ENCODE results near the gene POMGNT2. TPM values are rescaled to one million over a fixed set of nuclear protein-coding genes. Genes with fewer than 3 reads are reported as not detected.
"Not testable (repeated sequence)": the region's sequence is repeated elsewhere in the genome, so short reads cannot be mapped to it uniquely, and the experiment has no call there.

Gene POMGNT2
- total RNA-seq, 1 experiment from 2014 or later = 7.8 TPM

- no peak for DNase-seq (ENCODE audit: extremely low read depth, low read depth)
These were observed 57.4 kb downstream of the POMGNT2 start for GRCh38 chr3:43048470-43048869.

GRCh38 chr3:43046583-43046982 lies 59.3 kb downstream of the POMGNT2 start:
- no peak for DNase-seq (ENCODE audit: extremely low read depth, low read depth)

DNA sequence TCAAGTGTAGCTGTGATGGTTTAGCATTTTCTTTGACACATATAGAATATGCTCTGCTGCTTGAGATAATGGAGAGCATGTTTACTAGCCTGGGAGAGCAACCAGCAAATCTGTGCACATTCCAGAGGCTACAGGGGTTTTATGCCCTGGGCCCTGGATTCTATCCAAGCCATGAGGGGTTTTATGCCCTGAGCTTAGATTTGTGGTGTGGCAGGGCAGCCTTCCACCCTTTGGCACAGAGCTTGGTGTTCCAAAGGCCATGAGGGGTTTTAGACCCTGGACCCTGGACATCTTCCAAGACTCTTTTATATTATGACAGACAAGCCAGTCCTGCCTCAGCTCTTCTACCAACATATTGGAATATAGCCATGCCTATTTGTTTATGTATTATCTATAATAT lies 60.8 kb downstream of the POMGNT2 start:
- DNase-seq (ENCODE audit: extremely low read depth, low read depth) = not testable (repeated sequence)

- no peak for DNase-seq (ENCODE audit: extremely low read depth, low read depth)
These were observed 62.1 kb downstream of the POMGNT2 start for GRCh38 chr3:43043793-43044192.

DNA sequence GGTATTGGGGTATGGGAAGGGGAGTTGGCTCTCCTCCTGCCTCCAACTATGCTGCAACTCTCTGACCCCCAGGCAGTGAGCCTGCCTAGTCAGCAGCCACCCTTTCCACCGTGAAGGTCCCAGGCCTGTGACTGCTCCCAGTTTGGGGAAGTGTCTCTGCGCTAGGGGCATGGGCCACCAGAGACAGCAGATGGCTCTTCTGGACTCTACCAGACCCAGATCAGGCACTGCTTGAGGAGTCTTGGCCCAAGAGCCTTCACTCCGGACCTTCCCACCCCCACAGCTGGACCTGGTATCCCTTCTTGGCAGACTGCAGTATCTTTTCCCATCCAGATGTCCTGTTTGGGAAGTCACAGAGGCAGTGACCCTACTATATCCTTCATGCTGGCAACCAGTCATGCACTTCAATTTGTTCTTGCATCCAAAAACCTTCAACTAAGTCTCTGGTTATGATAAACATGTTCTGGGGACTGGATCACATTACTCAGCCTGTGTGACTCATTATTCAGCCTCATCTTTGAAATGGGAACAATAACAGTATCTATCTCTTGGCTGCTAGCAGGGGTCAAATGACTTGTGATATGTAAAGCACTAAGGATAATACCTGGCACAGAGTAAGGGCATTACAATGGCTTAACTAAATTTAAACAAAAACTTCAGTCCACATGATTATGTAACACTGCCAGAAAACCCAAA lies 62.7 kb downstream of the POMGNT2 start:
- DNase-seq (ENCODE audit: extremely low read depth, low read depth) = no peak

- no peak for DNase-seq (ENCODE audit: extremely low read depth, low read depth)
These were observed 64.4 kb downstream of the POMGNT2 start for GRCh38 chr3:43041517-43041916.

GRCh38 chr3:43038010-43038409 lies 67.9 kb downstream of the POMGNT2 start:
- DNase-seq (ENCODE audit: extremely low read depth, low read depth) = no peak

- DNase-seq (ENCODE audit: extremely low read depth, low read depth) = no peak
These were observed 69.1 kb downstream of the POMGNT2 start for GRCh38 chr3:43036621-43037423.

GRCh38 chr3:43035801-43036365 lies 70.0 kb downstream of the POMGNT2 start:
- DNase-seq (ENCODE audit: extremely low read depth, low read depth) = no peak

DNA sequence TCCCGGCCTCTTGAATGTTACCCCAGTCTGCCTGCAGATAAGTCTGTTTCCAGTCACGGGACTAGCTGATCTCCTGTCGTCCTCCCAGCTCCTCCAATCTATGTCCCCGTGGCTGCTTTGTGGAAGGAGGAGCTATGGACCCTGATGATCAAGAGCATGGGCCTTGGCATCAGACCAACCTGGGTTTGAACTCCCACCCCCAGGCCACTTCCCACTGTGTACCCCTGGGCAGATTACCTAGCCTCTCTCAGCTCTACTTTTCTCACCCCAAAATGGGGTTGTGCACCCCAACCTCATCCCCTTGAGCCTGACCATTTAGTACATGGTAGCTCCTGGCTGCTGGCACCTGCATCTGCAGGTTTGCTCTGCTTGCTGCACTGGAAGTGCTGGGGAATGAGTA lies 71.0 kb downstream of the POMGNT2 start:
- no peak for DNase-seq (ENCODE audit: extremely low read depth, low read depth)

DNA sequence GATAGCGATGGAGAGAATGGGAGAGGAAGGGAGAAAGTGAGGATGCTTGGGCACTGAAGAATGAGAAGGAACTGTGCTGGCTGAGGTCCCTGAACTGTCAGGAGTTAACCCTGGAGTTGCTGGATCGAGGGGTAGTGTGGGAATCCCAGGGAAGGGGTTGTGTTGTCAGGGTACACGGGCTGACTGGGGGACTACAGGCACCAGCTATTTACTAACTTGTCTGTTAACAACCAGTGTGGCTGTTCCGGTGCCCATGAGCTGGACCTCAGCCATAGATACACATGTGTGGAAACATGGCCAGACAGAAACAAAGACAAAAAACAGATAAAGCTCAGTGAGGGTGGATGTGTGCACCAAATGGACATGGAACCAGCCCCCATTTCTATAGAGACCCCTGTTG lies 71.7 kb downstream of the POMGNT2 start:
- no peak for DNase-seq (ENCODE audit: extremely low read depth, low read depth)

DNA sequence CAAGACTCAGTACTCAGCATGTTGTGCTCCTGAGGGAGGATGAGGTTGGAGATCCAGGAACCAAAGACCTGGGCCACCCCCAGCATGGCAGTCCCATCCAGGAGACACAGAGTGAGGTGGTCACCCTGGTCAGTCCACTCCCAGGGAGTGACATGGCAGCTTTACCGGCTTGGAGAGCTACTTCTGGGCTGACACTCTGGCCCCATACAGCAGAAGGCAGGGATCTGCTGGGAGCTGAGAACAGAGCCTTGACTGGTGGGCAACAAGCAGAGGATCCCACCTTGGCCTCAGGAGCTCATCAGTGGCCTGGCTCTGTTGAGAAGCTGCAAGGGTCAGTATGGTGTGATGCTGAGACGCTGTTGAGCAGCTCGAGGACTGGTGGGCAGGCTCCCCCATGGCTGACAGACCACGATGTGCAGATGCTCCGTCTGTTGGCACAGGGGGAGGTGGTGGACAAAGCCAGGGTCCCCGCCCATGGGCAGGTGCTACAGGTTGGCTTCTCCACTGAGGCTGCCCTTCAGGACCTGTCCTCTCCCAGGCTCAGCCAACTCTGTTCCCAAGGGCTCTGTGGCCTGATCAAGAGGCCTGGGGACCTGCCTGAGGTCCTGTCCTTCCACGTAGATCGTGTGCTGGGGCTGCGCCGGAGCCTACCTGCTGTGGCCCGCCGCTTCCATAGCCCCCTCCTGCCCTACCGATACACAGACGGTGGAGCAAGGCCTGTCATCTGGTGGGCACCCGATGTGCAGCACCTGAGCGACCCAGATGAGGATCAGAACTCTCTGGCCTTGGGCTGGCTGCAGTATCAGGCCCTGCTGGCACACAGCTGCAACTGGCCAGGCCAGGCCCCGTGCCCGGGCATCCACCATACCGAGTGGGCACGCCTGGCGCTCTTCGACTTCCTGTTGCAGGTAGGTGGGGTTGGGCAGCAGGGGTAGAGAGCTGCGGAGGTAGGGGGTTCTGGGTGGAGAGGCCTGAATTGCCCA lies 72.9 kb downstream of the POMGNT2 start:
- no peak for DNase-seq (ENCODE audit: extremely low read depth, low read depth)

DNA sequence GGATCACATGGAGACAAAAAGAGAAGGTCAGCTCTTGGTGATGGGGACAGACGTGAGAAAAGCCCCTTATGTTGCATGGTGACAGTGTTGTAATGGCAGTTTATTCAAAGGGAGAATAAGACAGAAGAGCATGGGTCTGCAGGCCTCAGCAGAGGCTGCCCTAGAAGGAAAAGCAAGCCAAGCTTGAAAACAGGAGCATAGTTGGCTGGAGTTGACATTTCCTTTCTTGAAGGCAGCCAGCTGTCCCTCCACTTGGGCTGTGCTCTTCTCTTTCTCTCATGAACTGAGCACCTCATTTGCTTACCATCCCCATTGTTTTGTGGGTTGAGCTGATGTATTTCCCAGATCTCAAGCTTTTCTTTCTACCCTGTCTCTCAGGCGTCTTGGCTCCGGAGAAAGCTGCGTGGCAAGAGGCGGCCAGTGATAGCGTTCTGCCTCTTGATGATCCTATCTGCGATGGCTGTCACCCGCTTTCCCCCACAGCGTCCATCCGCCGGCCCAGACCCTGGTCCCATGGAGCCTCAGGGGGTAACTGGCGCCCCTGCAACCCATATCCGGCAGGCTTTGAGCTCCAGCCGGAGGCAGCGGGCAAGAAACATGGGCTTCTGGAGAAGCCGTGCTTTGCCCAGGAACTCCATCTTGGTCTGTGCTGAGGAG lies 73.9 kb downstream of the POMGNT2 start:
- no peak for DNase-seq (ENCODE audit: extremely low read depth, low read depth)

DNA sequence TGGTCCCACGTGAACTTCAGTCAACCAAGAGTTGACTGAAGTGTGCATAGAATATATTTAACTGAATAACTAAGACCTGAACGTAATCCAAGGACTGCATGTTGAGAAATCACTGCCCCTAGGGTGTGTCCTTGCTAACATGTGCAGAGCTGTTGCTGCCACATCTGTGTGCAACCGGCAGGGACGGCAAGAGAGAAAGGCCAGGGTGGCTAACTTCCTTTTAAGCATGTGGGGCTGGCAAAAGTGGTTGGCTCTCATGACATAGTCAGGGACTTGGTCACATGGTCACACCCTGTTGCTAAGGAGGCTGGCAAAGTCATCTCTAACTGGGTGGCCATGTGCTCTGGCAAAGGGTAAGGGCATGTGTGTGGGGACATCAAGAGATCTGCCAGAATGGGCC lies 74.4 kb downstream of the POMGNT2 start:
- no peak for DNase-seq (ENCODE audit: extremely low read depth, low read depth)

DNA sequence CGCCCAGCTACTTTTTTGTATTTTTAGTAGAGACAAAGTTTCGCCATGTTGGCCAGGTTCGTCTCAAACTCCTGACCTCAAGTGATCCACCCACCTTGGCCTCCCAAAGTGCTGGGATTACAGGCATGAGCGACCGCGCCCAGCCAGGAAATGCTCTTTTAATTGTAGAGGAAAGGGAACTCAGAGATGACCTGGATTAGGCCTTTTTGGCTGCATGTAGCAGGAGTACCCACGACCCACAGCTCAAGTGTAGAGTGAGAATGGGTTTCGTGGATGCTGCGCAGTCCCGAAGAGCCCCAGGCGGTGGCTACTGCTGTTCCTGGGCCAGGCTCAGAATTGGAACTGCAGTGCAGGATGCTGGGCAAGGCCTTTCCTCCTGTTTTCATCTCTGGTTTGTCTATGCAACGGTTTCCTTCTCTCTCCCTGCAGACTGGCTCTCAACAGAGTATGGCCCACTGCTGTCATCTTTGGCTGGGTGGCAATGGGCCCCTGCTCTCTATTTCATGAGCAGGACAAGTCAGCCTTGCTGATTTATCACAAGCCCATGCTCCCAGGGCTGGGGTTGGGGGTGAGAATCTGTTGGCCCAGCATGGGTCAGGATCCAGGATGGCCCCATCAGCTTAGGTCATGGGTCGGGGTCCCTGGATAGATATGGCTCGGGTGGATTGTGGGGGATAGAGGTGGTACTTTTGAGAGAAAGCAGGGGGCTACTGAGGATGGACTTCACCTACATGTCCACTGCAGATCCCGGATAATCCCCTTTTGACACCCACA lies 75.5 kb downstream of the POMGNT2 start:
- no peak for DNase-seq (ENCODE audit: extremely low read depth, low read depth)
